Motor neuron (in vitro differentiated cells): ENCODE measurements around the gene CLEC10A. TPM values are rescaled to one million over a fixed set of nuclear protein-coding genes. Genes with fewer than 3 reads are reported as not detected.

Experiments used
- ATAC-seq, 8 experiments: fragments of 200-7000 bp; cut with Tn5 transposase; replicated peaks in 6 of 8; 2 replicates each; pipeline ENCODE4 v1.8.0; 2021; ENCODE audit warnings: mild to moderate bottlenecking in 8 of 8, moderate library complexity in 8 of 8
- H3K27ac ChIP-seq, 2 donors: fragments of 250-450 bp; sonication (Bioruptor Pico); 2 replicates each; pipeline ENCODE4 v1.9.0; 2021; ENCODE audit warnings: antibody characterized with exemption in 2 of 2, mild to moderate bottlenecking in 2 of 2, moderate library complexity in 1 of 2
- H3K4me1 ChIP-seq, 2 donors: fragments of 250-450 bp; sonication (Bioruptor Pico); replicated peaks in 1 of 2; 2 replicates each; pipeline ENCODE4 v1.6.1; 2021; ENCODE audit warnings: antibody characterized with exemption in 2 of 2, mild to moderate bottlenecking in 2 of 2, moderate library complexity in 1 of 2
- H3K4me3 ChIP-seq, 5 donors: fragments of 250-450 bp; sonication (Bioruptor Pico); 2 replicates each; pipeline ENCODE4 v1.9.0; 2021; ENCODE audit warnings: antibody characterized with exemption in 5 of 5, mild to moderate bottlenecking in 5 of 5, moderate library complexity in 4 of 5
- WGBS, 10 experiments: fragments of 450-650 bp; shearing (Covaris generic); methylation state at CpG; one replicate each; pipeline ENCODE4 v1.0.0; 2022; 5-methylcytosine and 5-hydroxymethylcytosine counted together
- in situ Hi-C, 9 experiments: fragments of 400-800 bp; cut with MboI; loops; one replicate each; pipeline ENCODE4 v1.15.0; 2021; ENCODE audit warnings: low sequenced_read_pairs in 9 of 9, low pct_unique_long_range_greater_than_20kb in 2 of 9; ENCODE audit not compliant: unreplicated experiment in 9 of 9
- total RNA-seq, 8 experiments: library from RNA; unstranded; fragments of 300-600 nt; gene quantifications; 2 replicates each; pipeline versions ENCODE4 v1.2.3 to v1.2.4, GENCODE V29; 2022

The CLEC10A gene
- total RNA-seq, 8 experiments from 2014 or later: 0.09 to 0.38 (median 0.36) TPM; not detected in 5

GRCh38 chr17:7114241-7114874, 34.3 kb upstream of the CLEC10A start, which contains the start of gene ASGR2:
TSS of gene ASGR2 (minus strand) at chr17:7114822. CDS start at chr17:7114240, 582 bp downstream.
- ATAC-seq: no peak
- Histone ChIP-seq H3K4me1 (peaks cover 0 to 11% of the 10 kb centered on the region in 2 donors), H3K4me3 (no peak within 1 kb of the TSS), H3K27ac (peak within 1 kb of the TSS in 1 of 2 donors; percentile 44)
- in situ Hi-C loops: no loop called here
- WGBS, 10 experiments: 40% methylated on average over 1 of the region's 14 CpGs; no CpG with 5 or more reads in 9 of the 10 experiments

GRCh38 chr17:7113273-7114071, 33.4 kb upstream of the CLEC10A start:
- in situ Hi-C loops: no loop called here
- no peak overlapping the region for H3K27ac ChIP-seq
- no peak for ATAC-seq
- H3K4me1 ChIP-seq: peaks cover 0 to 11% of the 10 kb centered on the region in 2 donors
- H3K4me3 ChIP-seq: no peak overlapping the region
- 32 to 100% (median 85%) methylated on average over 2 to 11 of the region's 15 CpGs; no CpG with 5 or more reads in 1 of the 10 experiments for WGBS, 10 experiments

GRCh38 chr17:7112510-7113108, 32.6 kb upstream of the CLEC10A start:
- 38 to 100% (median 74%) methylated on average over 1 to 7 of the region's 10 CpGs; no CpG with 5 or more reads in 5 of the 10 experiments for WGBS, 10 experiments
- in situ Hi-C loops: no loop called here
- peak in 1 of 8 experiments; percentile 9 for ATAC-seq

GRCh38 chr17:7111784-7112509, 31.9 kb upstream of the CLEC10A start:
- peak in 4 of 8 experiments; percentile 27 to 53 (median 36) for ATAC-seq
- 0 to 100% (median 54%) methylated on average over 1 to 9 of the region's 12 CpGs for WGBS, 10 experiments
- H3K4me1 ChIP-seq: peaks cover 0 to 11% of the 10 kb centered on the region in 2 donors
- H3K4me3 ChIP-seq: no peak overlapping the region
- in situ Hi-C loops: no loop called here
- no peak overlapping the region for H3K27ac ChIP-seq

More at GRCh38 chr17:7112510-7113108, 32.6 kb upstream of the CLEC10A start:
- no peak overlapping the region for H3K4me3 ChIP-seq
- peaks cover 0 to 11% of the 10 kb centered on the region in 2 donors for H3K4me1 ChIP-seq
- H3K27ac ChIP-seq: no peak overlapping the region

GRCh38 chr17:7110617-7111306, 30.7 kb upstream of the CLEC10A start:
- no peak overlapping the region for H3K27ac ChIP-seq
- no peak overlapping the region for H3K4me3 ChIP-seq
- 26 to 93% (median 60%) methylated on average over 3 to 11 of the region's 11 CpGs for WGBS, 10 experiments
- in situ Hi-C loops: no loop called here
- no peak for ATAC-seq
- H3K4me1 ChIP-seq: peaks cover 0 to 5% of the 10 kb centered on the region in 2 donors

- Histone ChIP-seq H3K4me1 (no peaks in the 10 kb centered on the region), H3K27ac (no peak overlapping the region), H3K4me3 (no peak overlapping the region)
- in situ Hi-C loops: no loop called here
- peak in 2 of 8 experiments; percentile 34 to 37 for ATAC-seq
- 0 to 80% (median 67%) methylated on average over 1 to 6 of the region's 10 CpGs; no CpG with 5 or more reads in 5 of the 10 experiments for WGBS, 10 experiments
These were observed 29.6 kb upstream of the CLEC10A start for GRCh38 chr17:7109461-7110322.

- WGBS, 10 experiments: 20% methylated on average over 1 of the region's 9 CpGs; no CpG with 5 or more reads in 9 of the 10 experiments
- no peak for ATAC-seq
- Histone ChIP-seq H3K4me3 (no peak overlapping the region), H3K27ac (no peak overlapping the region), H3K4me1 (no peaks in the 10 kb centered on the region)
- in situ Hi-C loops: no loop called here
These were observed 28.9 kb upstream of the CLEC10A start for GRCh38 chr17:7108981-7109380.

- ATAC-seq: no peak
- no peaks in the 10 kb centered on the region for H3K4me1 ChIP-seq
- in situ Hi-C loops: no loop called here
- 80% methylated on average over 1 of the region's 10 CpGs; no CpG with 5 or more reads in 9 of the 10 experiments for WGBS, 10 experiments
- H3K27ac ChIP-seq: no peak overlapping the region
- no peak overlapping the region for H3K4me3 ChIP-seq
These were observed 28.5 kb upstream of the CLEC10A start for GRCh38 chr17:7108560-7108925.

- Histone ChIP-seq H3K4me3 (no peak overlapping the region), H3K27ac (no peak overlapping the region), H3K4me1 (no peaks in the 10 kb centered on the region)
- 60 to 93% (median 68%) methylated on average over 1 to 5 of the region's 32 CpGs; no CpG with 5 or more reads in 6 of the 10 experiments for WGBS, 10 experiments
- ATAC-seq: no peak
- in situ Hi-C loops: no loop called here
These were observed 27.9 kb upstream of the CLEC10A start for GRCh38 chr17:7107795-7108559.

- in situ Hi-C loops: no loop called here
- no peak overlapping the region for H3K27ac ChIP-seq
- no peaks in the 10 kb centered on the region for H3K4me1 ChIP-seq
- peak in 3 of 8 experiments; percentile 74 to 86 (median 74) for ATAC-seq
- no peak overlapping the region for H3K4me3 ChIP-seq
- WGBS, 10 experiments: 0 to 93% (median 44%) methylated on average over 2 to 7 of the region's 20 CpGs; no CpG with 5 or more reads in 2 of the 10 experiments
These were observed 27.1 kb upstream of the CLEC10A start for GRCh38 chr17:7107012-7107754.
